Muscle layer of colon (tissue), 2 donors: ENCODE data around the gene RAX2.

Source experiments
- H3K27ac ChIP-seq: one replicate; pipeline ENCODE4 v1.7.0; 2013; ENCODE audit warnings: low read depth, mild to moderate bottlenecking, low read length, moderate library complexity
- H3K27me3 ChIP-seq, 2 donors: one replicate each; pipeline ENCODE4 v1.7.0; 2013; ENCODE audit warnings: low read length in 2 of 2, mild to moderate bottlenecking in 2 of 2; ENCODE audit not compliant: insufficient read depth in 2 of 2, control insufficient read depth in 1 of 2
- H3K36me3 ChIP-seq: one replicate; pipeline ENCODE4 v1.7.0; 2013; ENCODE audit warnings: mild to moderate bottlenecking, low read length; ENCODE audit not compliant: insufficient read depth
- H3K4me1 ChIP-seq: one replicate; pipeline ENCODE4 v1.7.0; 2013; ENCODE audit warnings: mild to moderate bottlenecking, low read length; ENCODE audit not compliant: insufficient read depth
- H3K4me3 ChIP-seq, 2 donors: one replicate each; pipeline ENCODE4 v1.7.0; 2013; ENCODE audit warnings: low read length in 2 of 2, low read depth in 1 of 2, mild to moderate bottlenecking in 1 of 2, moderate library complexity in 1 of 2
- H3K9ac ChIP-seq: one replicate; pipeline ENCODE4 v1.7.0; 2013; ENCODE audit warnings: low read length
- H3K9me3 ChIP-seq: one replicate; pipeline ENCODE4 v1.7.0; 2013; ENCODE audit warnings: mild to moderate bottlenecking, low read length
- donor health status: abdominal sarcoma.
- donor health status: Adenocarcinoma of cecum.

RAX2 gene

DNA sequence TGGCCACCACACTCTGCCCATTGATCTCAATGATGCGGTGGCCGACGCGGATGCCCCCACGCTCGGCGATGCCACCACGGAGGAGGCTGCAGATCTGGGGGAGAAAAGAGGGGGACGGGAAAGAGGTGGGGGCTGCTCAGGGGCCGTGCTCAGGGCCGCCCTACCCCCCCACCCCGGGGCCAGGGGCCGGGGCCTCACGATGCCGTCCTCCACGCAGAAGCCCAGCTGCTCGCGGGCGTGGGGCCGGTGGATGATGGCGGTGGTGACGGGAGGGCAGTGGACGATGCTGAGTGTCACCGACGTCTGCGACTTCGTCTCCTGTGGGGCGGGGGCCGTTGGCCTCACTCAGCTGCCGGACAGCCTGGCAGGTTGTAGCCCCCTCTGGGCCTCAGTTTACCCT lies 20.8 kb downstream of the RAX2 start:
- Histone ChIP-seq H3K9ac (no peak overlapping the region), H3K9me3 (no peaks in the 10 kb centered on the region), H3K36me3 (peaks cover 13% of the 10 kb centered on the region), H3K27me3 (peaks cover 0 to 4% of the 10 kb centered on the region in 2 donors), H3K4me3 (no peak overlapping the region), H3K4me1 (no peaks in the 10 kb centered on the region), H3K27ac (no peak overlapping the region)

DNA sequence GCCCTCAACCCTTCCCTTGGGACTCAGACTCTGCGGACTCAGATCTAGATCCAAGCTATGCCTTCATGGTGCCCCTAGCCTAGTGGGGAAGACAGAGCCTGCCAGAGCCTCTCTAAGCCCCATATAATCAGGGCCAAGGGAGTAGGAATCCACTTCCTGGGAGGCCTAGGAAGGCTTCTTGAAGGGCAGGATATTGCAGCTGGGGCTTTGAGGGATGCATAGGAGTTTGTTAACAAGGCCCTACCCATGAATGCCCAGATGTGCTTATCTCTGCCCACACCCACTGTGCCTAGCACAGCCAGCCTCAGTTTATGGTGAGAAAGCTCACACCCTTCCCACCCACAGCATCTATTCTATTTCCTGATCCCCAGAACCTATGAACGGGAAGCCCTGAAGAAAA lies 21.8 kb downstream of the RAX2 start:
- Histone ChIP-seq H3K9ac (no peak overlapping the region), H3K27me3 (peaks cover 0 to 12% of the 10 kb centered on the region in 2 donors), H3K36me3 (peaks cover 13% of the 10 kb centered on the region), H3K4me1 (no peaks in the 10 kb centered on the region), H3K27ac (no peak overlapping the region), H3K4me3 (no peak overlapping the region), H3K9me3 (no peaks in the 10 kb centered on the region)

GRCh38 chr19:3748965-3749364 lies 23.1 kb downstream of the RAX2 start:
- H3K27ac ChIP-seq: no peak overlapping the region
- H3K4me1 ChIP-seq: no peaks in the 10 kb centered on the region
- H3K4me3 ChIP-seq: no peak overlapping the region
- H3K9me3 ChIP-seq: no peaks in the 10 kb centered on the region
- peaks cover 13% of the 10 kb centered on the region for H3K36me3 ChIP-seq
- H3K9ac ChIP-seq: no peak overlapping the region
- peaks cover 0 to 12% of the 10 kb centered on the region in 2 donors for H3K27me3 ChIP-seq

GRCh38 chr19:3746371-3747056 lies 25.5 kb downstream of the RAX2 start:
- H3K9ac ChIP-seq: no peak overlapping the region
- H3K36me3 ChIP-seq: peaks cover 13% of the 10 kb centered on the region
- H3K4me3 ChIP-seq: no peak overlapping the region
- peaks cover 0 to 12% of the 10 kb centered on the region in 2 donors for H3K27me3 ChIP-seq
- no peaks in the 10 kb centered on the region for H3K9me3 ChIP-seq
- H3K27ac ChIP-seq: no peak overlapping the region
- no peaks in the 10 kb centered on the region for H3K4me1 ChIP-seq

DNA sequence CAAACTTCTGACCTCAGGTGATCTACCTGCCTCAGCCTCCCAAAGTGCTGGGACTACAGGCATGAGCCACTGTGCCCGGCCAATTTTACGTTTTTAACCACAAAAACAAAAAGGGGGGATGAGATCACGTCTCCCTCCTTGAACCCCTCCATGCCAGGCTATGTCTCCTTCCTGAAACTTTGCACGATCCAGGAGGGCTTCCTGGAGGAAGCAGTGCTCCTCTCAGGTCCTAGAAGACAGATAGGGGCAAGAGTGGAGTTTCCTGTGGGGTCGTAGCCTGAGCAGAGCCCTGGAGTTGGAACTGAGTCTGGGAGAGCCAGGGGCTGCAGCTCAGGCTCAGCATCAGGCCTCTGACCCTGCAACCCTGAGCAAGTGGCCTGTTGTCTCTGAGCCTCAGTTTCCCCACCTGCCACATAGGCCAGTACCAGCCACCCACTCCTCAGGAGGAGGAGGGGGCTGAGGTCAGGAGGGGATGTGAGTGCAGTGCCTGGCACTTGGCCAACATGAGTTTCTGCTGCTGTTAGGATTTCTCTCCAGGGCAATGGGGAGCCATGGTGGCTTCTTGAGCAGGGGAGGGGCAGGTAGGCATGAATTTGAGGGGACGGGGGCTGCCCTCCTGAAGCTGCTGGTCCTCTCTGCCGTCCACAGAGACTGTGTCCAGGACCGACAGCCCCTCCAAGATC lies 26.5 kb downstream of the RAX2 start:
- Histone ChIP-seq H3K27ac (no peak overlapping the region), H3K4me3 (no peak overlapping the region), H3K9me3 (no peaks in the 10 kb centered on the region), H3K4me1 (no peaks in the 10 kb centered on the region), H3K9ac (no peak overlapping the region), H3K27me3 (peaks cover 0 to 12% of the 10 kb centered on the region in 2 donors), H3K36me3 (peaks cover 8% of the 10 kb centered on the region)

GRCh38 chr19:3743486-3743885 lies 28.5 kb downstream of the RAX2 start:
- Histone ChIP-seq H3K9ac (no peak overlapping the region), H3K27ac (no peak overlapping the region), H3K27me3 (peaks cover 0 to 12% of the 10 kb centered on the region in 2 donors), H3K4me1 (no peaks in the 10 kb centered on the region), H3K9me3 (no peaks in the 10 kb centered on the region), H3K36me3 (no peaks in the 10 kb centered on the region), H3K4me3 (no peak overlapping the region)

- Histone ChIP-seq H3K27ac (no peak overlapping the region), H3K27me3 (peaks cover 0 to 2% of the 10 kb centered on the region in 2 donors), H3K9me3 (no peaks in the 10 kb centered on the region), H3K4me3 (no peak overlapping the region), H3K4me1 (no peaks in the 10 kb centered on the region), H3K9ac (no peak overlapping the region), H3K36me3 (no peaks in the 10 kb centered on the region)
Measured at GRCh38 chr19:3740431-3740830, 31.6 kb downstream of the RAX2 start.

DNA sequence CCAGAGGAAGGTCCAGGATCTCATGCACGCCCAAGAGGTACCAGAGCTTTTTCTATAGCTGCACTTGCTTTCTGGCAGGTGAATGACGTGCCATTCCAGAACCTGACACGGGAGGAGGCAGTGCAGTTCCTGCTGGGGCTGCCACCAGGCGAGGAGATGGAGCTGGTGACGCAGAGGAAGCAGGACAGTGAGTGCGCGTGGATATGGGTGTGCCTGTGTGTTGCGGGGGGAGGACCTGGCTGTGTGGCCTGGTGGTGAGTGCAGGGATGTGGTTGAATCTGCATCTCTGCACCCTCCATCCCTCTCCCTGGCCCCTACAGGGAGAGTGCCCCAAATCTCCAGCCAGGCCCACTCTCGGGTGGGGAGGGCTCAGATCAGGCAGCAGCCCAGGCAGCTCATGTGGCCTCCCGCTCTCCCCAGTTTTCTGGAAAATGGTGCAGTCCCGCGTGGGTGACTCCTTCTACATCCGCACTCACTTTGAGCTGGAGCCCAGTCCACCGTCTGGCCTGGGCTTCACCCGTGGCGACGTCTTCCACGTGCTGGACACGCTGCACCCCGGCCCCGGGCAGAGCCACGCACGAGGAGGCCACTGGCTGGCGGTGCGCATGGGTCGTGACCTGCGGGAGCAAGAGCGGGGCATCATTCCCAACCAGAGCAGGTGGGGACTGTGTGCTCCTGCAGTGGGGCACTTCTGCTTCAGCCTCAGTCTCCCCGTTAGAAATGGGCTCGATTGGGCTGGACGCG lies 33.4 kb downstream of the RAX2 start:
- no peaks in the 10 kb centered on the region for H3K9me3 ChIP-seq
- H3K36me3 ChIP-seq: no peaks in the 10 kb centered on the region
- H3K4me3 ChIP-seq: no peak overlapping the region
- no peak overlapping the region for H3K27ac ChIP-seq
- H3K27me3 ChIP-seq: no peaks in the 10 kb centered on the region
- no peak overlapping the region for H3K9ac ChIP-seq
- no peaks in the 10 kb centered on the region for H3K4me1 ChIP-seq

- Histone ChIP-seq H3K36me3 (no peaks in the 10 kb centered on the region), H3K27ac (no peak overlapping the region), H3K9me3 (no peaks in the 10 kb centered on the region), H3K4me1 (no peaks in the 10 kb centered on the region), H3K4me3 (no peak overlapping the region), H3K9ac (no peak overlapping the region), H3K27me3 (no peaks in the 10 kb centered on the region)
Measured at GRCh38 chr19:3737487-3738205, 34.4 kb downstream of the RAX2 start.

DNA sequence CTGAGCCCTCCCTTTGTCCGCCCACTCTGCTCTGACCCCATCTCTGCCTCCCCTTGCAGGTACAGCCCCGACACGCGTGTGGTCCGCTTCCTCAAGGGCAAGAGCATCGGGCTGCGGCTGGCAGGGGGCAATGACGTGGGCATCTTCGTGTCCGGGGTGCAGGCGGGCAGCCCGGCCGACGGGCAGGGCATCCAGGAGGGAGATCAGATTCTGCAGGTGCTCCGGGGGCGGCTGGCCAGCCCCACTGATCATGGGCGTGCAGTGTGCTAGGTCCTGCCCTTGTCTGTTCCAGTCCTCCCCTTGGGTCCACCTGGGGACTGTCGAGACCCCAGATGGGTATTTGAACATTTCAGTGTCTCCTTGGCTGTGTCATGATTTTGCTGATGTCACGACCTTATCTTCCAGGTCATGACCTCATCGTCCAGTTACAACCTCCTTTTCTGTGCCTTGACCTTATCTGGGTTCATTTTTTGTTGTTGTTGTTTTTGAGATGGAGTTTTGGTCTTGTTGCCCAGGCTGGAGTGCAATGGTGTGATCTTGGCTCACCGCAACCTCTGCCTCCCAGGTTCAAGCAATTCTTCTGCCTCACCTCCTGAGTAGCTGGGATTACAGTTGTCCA lies 35.8 kb downstream of the RAX2 start:
- no peaks in the 10 kb centered on the region for H3K9me3 ChIP-seq
- no peak overlapping the region for H3K4me3 ChIP-seq
- H3K27me3 ChIP-seq: no peaks in the 10 kb centered on the region
- H3K27ac ChIP-seq: no peak overlapping the region
- H3K4me1 ChIP-seq: no peaks in the 10 kb centered on the region
- H3K36me3 ChIP-seq: no peaks in the 10 kb centered on the region
- H3K9ac ChIP-seq: no peak overlapping the region

- Histone ChIP-seq H3K27ac (no peak overlapping the region), H3K4me3 (no peak overlapping the region), H3K27me3 (no peaks in the 10 kb centered on the region), H3K9me3 (no peaks in the 10 kb centered on the region), H3K36me3 (no peaks in the 10 kb centered on the region), H3K4me1 (no peaks in the 10 kb centered on the region), H3K9ac (no peak overlapping the region)
Measured at GRCh38 chr19:3734310-3734600, 37.8 kb downstream of the RAX2 start.
